HG03039 (cell line): Measurements from ENCODE around the gene RNF11.

Experiments
- ATAC-seq: cut with Tn5 transposase; IDR thresholded peaks from one replicate; pipeline ENCODE4 v1.9.1; 2021; ENCODE audit warnings: mild to moderate bottlenecking, moderate library complexity; ENCODE audit not compliant: unreplicated experiment

Gene RNF11

DNA sequence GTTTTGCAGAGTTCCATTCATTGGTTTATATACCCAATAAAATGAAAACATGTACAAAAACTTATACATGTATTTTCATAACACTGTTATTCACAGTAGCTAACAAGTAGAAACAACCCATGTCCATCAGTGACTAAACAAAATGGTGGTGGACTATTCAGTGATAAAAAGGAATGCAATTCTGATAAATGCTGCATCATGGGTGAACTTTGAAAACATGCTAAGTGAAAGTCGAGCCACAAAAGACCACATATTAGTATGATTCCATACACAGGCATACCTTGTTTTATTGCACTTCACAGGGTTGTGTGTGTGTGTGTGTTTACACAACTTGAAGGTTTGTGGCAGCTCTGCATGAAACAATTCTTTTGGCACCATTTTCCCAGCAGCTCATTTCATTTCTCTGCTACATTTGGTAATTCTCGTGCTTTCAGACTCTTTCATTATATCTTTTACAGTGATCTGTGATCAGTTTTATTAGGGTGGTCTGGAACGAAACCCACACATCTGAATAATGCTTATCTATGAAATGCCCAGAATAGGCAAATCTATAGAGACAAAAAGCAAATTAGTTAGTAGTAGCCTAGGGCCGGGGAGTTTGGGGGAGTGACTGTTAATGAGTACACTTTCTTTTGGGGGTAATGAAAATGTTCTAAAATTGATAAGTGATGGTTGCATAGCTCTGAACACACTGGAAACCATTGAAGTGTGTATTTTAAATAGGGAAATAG lies 27.2 kb downstream of the RNF11 start:
- no peak for ATAC-seq

DNA sequence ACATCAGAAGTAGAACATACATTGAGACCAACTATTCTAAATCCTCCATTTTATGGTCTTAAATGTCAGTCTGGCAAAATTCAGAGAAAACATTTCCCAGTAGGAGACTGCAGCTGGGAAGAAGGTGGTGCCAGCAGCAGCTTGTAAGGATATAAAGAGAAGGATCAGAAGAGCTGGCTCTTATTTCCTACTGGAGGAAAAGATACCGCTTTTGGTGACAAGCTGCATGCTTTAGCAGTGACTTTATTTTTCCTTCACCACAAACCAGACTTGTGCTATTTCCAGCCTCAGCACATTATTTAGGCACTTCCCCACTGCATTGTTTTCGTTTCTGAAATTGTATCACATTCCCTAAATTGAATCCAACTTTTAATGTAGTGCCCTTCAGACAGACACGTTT lies 28.4 kb downstream of the RNF11 start:
- ATAC-seq, result no peak

DNA sequence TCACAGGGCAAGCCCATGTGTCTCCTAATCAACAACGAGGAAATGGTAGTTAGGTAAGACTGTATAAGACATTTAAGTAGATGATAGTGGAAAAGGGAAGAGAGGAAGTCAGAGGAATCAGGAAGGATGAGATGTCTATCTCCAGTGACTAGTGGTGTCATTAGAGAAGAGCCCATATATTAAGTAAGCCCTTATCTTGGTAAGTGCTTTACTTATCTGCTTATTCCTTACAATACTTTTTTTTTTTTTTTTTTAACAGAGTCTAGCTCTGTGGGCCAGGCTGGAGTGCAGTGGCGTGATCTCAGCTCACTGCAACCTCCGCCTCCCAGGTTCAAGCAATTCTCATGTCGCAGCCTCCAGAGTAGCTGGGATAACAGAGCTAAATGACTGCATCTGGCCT lies 29.5 kb downstream of the RNF11 start:
- no peak for ATAC-seq

DNA sequence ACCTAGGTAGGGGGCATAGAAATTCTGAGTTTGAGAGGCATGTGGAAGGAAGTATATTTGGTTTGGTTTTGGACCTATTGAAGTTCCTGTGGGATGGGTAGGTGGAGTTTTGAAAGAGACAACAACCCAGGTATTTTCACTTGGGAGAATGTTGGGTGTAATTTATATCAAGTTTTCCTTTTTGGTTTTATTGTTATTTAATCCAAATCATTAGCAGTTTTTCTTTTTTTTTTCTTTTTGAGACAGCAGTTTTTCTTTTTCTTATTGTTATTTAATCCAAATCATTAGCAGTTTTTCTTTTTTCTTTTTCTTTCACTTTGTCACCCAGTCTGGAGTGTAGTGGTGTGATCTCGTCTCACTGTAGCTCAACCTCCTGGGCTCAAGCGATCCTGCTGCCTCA lies 30.1 kb downstream of the RNF11 start:
- ATAC-seq, result no peak

DNA sequence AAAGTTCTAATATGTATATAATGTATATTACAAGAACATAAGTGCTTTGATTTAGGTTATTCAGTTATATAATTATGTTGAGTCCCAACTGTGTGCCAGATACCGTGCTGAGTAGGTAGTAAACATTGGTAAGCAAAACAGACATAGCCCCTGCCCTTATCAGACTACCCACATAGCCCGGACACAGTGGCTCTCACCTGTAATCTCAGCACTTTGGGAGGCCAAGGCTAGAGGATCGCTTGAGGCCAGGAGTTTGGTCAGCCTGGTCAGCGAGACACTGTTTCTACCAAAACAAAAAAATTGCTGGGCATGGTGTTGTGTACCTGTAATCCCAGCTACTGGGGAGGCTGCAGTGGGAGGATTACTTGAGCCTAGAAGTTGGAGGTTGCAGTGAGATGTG lies 30.7 kb downstream of the RNF11 start:
- no peak for ATAC-seq

DNA sequence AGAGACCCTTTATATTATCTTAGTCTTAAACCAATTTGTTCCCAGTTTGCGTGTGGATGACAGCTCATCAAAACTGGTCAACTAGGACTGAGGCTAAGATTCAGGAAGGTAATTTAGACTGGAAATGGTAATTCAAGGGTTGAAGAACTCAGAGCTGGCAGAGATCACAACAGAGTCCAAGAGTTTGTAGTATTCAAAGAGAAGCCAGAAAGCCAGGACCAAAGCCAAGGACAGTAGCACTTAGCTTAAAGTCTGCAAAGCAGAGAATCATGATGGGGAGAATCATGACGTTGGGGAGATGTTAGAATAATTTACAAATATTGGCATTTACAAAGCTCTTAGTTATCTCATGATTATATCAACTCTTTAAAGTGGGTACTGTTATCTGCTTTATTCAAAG lies 32.6 kb downstream of the RNF11 start:
- ATAC-seq, result no peak

DNA sequence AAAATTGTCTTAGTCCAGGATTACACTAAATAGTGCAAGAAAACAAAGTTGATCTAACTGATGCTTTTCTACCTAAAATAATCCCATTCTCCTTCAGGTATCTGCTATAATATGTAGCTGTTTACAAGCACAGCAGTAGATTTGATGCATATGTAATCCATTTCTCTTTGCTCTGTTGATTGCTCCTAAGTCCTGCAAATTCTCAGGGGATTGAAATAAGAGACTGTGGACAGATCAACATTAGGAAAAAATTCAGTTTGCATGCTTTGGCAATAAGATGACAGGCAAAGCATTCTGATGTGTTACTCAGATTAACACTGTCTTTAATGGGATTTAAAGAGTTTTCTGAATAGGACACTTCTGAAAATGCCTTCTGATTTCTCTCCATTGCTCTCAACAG lies 34.7 kb downstream of the RNF11 start:
- ATAC-seq, result no peak

DNA sequence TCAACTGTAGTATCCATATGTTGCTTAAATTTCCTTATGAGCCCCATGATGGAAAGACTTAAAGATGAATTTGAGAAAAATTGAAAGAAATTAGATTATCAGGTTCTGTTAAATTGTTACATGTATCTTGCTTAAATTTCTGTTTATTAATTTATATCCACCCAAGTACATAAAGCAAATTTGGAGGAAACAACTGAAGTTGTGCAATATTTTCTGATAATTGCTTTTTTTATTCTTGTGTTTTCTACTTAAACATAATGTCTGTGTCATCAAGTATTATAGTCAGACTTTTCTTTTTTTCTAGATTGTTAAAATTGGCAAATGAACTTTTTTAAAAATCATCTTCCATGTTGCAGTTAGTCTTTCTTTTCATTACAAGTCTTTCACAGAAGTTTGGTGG lies 36.8 kb downstream of the RNF11 start:
- ATAC-seq, result no peak

DNA sequence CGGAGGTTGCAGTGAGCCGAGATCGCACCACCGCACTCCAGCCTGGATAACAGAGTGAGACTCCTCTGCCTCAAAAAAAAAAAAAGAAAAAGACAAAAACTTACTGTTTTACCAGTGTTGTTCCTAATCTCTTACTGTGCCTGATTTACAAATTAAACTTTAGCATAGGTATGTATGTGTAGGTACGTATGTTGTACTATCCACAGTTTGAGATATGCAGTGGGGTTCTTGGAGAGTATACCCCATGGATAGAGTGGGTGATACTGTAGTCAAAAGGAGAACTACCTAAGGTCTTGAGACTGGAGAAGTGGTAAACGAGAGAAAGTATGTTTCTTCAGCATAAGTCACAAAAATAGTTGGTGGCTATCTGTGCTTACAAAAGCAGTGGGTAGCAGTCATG lies 38.6 kb downstream of the RNF11 start:
- no peak for ATAC-seq

DNA sequence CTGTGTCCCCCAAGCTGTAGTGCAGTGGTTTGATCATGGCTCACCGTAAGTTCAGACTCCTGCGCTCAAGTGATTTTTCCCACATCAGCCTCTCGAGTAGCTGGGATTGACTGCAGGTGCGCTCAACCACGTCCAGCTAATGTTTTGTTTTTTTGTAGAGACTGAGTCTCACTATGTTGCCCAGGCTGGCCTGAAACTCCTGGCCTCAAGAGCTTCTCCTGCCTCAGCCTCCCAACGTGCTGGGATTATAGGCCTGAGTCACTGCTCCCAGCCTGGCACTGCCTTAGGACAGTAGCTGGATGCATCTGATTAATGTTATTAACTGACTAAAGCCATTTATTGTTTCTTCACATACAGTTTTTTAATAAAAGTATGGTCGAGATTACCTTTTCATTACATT lies 40.2 kb downstream of the RNF11 start:
- no peak for ATAC-seq

DNA sequence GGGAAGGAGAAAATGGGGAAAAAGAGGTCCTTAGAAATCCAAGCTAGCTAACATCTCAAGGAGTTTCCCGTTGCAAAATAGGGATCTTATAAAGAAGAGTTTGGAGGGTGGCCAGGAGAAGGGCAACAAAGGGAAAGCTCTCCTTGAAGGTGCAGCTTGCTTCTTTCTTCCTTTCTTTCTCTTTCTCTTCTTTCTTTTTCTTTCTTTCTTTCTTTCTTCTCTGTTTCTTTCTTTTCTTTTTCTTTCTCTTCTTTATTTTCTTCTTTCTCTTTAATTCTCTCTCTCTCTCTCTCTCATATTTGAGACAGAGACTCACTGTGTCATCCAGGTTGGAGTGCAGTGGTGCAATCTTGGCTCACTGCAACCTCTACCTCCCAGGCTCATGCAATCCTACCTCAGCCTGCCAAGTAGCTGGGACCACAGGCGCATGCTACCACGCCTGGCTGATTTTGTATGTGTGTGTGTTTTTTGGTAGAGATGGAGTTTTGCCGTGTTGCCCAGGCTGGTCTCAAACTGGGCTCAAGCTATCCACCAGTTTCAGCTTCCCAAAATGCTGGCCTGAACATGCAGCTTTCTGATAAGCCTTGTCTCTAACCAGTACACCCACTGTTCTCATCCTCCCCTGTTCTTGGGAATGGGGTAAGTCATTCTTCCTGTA lies 44.4 kb downstream of the RNF11 start:
- ATAC-seq, result no peak

DNA sequence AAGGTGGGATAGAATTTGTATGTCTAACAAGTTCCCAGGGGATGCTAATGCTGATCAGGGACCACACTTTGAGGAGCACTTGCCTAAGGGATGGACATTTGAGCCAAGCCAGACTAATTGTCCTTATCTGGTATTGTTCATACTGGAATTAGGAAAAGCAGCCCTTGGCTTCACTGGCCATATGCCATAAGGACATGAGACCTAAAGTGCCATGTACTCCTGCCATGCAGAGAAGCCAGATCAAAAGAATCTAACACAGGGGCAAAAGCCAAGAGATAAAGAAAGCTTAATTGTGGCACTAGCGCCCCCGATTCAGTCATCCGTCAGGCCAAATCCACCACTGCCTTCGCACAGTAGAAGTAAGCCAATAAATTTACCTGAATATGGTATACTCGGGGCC lies 45.7 kb downstream of the RNF11 start:
- no peak for ATAC-seq

DNA sequence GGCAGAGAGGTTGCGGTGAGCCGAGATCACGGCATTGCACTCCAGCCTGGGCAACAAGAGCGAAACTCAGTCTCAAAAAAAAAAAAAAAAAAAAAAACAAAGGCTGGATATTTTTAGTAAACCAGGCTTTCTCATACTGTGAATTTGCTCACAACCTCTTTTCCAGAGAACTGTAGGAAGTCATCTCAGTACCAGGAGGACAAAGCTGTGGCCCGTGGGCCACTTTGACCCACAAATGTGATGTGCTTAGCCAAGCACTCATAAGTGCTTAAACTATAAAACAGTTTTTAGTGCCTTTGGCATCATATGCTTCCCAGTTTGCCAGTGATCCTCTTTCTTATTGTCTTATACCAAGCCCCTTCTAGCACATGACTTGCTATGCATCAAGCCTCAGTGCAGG lies 46.5 kb downstream of the RNF11 start:
- no peak for ATAC-seq

DNA sequence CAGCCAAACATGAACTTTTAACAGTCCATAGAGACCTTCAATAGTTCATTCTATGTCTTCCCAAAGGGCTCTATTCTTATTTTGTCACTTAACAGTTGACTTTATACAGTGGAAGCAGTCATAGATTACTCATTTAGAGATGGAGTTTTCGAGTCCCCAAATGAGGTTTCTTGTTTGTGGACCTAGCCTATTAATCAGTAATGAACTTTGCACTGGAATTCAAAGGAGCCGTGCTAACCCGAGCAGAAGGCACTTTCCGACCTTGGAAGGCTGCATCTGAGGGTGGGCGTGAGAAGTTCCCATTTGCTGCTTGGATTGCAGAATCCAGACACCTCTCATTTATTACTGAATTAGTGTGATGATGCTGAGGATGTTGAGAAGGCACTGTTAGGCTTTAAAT lies 47.9 kb downstream of the RNF11 start:
- ATAC-seq, result no peak

DNA sequence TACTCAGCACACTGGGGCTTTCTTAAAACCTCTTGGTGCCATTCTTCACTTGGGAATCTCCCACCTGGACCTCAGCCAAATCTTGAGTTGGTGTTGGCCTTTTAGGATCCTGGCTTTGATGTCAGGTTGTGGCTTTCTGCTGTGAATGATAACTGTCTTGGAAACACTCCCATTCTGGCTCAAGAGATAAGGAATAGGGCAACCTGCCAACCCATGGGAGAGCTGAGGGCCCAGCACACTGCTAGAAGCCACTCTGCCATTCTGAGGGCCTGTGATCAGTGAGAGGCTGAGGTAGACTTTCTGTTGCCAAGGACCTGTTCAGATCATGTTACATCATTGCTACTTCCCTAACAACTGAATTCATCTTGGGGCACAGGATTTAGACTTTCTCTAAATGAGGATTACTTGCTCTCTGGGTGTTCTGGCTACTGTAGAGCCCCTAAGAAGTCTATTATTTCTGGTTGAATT lies 48.4 kb downstream of the RNF11 start:
- peak; percentile 27 for ATAC-seq

DNA sequence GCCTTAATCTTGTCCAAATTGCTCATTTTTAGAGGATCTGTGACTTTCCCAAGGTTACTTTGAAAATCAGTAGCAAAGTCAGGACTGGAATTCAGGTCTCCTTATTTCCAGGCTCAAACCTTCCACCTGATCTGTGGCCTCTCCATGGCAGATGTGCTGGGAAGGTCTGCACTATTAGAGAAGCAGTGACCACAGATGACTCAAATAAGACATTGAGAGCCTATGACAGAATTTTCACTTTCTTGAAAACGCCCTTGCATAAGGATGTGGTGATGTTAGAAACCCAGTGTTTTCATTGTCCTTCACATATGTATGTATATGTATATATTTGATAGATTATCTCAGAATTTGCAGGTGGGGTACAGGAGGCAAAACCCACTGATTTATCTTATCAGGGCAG lies 49.0 kb downstream of the RNF11 start:
- peak; percentile 86 for ATAC-seq

DNA sequence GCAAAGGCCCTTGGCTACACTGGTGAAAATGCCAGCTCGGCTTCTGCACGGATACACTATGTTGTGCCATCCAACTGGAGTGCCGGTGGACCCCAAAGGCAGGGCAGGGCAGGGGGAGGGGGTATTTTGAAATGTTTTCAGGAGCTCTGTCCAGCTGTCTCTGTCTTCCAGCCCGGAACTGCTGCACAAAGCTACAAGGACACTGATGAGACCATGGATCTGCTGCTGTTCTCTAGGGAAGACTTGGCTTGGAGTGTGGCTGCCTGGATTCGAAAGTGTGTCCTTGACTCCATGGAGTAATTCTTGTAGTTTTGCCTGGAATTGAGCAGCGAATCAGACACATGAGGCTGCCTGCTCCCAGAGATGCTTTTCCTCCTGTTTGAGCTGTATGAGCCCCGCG lies 51.9 kb downstream of the RNF11 start:
- ATAC-seq, result no peak

DNA sequence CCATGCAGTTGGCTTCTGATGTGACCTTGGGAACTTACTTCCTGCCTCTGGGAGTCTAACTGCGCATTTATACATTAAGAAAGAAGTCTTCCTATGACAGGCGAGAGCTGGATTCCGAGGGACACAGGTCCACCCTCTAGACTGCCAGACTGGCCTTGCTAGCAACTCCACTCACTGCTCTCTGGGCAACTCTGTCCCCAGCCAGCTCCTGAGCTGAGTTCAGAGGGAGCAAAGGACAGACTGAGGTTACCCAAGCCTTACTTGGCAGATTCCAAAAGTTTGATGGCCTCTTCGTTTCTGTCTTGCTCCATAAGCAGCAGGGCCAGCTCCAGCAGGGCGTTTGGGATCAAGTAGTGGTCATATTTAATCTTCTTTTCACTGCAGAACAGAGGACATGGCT lies 52.5 kb downstream of the RNF11 start:
- ATAC-seq, result no peak

DNA sequence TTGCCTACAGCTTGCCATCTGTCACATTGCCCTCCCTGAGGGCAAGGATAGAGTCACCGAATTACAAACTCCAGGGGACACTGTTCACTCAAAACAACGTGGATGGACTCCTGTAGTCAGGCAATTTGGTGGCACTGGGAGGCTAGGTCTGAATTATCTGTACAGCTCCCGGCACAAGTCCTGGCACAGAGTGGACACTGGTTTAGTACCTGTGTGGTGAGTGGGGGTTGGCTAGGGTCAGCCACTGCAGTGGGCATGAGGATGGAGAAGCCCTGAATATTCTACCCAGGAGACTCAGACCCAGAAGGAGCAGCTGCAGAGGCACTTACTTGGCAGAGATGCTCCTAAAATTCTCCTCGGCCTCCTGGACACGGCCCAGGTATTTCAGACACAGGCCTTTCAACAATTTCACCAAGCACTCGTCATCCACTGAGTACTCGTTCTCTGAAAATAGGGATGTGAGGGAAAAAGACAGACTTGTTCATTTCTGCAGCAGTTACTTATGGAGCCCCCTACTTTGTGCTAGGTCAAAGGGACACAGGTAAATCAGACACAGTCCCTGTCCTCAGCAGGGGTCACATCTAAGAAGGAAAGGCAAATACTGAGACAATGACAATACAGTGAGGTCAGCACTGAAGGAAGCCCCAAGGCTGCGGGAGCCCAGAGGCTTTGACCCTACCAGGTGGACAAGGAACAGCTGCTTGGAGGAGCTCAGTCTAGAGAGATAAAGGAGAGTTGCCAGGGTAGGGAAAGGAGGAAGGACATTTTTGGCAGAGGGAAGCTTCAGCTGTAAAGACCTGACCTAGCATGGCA lies 53.8 kb downstream of the RNF11 start:
- no peak for ATAC-seq

DNA sequence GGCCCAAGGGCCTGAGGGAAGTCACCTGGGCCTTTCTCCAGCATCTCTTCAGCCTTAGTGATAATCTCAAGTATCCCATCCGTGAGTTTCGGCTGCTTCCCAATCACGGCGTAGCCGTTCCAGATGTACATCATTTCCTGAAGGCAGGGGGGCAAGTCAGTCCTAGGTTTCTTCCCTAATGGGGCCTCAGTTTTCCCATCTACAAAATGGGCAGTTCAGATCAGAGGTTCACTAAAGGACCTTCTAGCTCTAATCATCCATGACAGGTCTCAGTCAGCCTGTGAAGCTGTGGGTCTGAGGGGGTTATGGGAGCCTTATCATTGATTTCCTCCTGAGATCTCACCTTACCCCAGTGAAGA lies 54.4 kb downstream of the RNF11 start:
- no peak for ATAC-seq

DNA sequence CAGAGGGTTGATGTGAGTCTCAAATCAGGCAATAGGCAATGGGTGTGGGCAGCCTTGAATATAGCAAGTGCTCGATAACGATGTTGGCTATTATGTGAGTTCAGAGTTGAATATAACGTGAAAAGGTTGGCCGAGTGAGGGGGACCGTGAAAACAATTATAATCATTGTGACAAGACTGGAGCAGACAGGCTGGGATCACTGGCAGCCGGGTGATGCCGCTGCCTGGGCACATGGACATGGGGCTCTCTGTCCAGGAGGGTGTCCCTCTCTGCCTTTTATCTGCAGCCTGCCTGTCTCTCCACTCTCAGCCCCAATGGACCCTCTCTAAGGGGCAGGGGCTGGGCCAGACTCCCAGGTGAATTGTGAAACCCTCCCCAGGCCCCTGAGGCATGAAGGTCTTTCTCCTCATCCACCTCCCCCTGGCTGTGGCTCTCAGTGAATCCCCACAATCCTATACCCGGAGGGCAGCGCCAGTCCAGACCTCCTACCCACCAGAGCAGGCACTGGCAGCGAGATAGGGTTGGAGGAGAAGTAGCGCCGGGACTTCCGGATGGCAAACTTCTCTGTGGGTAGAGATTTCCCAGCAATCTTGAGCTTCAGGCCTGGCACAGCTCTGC lies 57.9 kb downstream of the RNF11 start:
- ATAC-seq, result no peak
